GM15510 (cell line): ENCODE measurements around the gene FZD7.

Experiments used
- POLR2A ChIP-seq: IDR thresholded peaks from 3 replicates; pipeline ENCODE4 v1.6.1; 2011; ENCODE audit warnings: borderline replicate concordance; ENCODE audit not compliant: insufficient read length; ENCODE audit errors: extremely low read depth

The FZD7 gene

DNA sequence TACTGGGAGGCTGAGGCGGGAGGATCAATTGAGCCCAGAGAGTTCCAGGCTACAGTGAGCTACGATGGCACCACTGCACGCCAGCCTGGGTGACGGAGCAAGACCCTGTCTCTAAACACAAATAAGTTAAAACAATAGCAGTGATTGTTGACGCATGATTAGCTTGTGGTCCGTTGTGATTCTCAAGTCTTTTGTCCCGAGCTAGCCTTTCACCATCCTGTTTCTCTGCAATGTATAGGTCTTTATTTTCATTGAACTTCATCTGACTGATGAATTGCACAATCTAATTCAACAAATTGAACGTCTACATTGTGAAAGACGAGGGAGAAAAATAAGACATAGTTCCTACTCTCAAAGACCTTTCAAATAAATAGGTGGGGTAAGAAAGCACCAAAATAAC, 8.8 kb upstream of the FZD7 start:
- TF ChIP-seq POLR2A, result no peak

GRCh38 chr2:202025816-202026215, 7.8 kb upstream of the FZD7 start:
- TF ChIP-seq POLR2A, result no peak

DNA sequence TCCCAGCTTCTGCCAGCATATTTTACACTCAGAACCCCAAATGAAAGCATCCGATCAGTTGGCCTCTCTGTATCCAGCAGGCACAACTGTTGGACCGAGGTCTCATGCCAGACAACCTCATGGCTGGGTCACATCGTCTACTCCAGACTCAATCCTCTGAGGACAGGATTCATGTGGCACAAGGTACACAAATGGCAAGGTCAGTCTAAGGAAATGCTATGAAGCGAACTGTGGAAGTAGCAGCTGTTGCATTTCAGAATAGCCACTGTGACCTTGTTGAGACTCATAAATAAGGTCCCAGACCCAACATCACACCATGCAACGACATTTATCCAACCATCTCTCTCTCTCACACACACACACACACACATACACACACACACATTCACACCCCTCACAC, 7.1 kb upstream of the FZD7 start:
- TF ChIP-seq POLR2A, result no peak

GRCh38 chr2:202030691-202031090, 3.0 kb upstream of the FZD7 start:
- TF ChIP-seq POLR2A, result no peak

- TF ChIP-seq POLR2A, result no peak
Observed at GRCh38 chr2:202031246-202031951, 2.3 kb upstream of the FZD7 start.

- no peak for TF ChIP-seq POLR2A
Observed at GRCh38 chr2:202032846-202033316, 774 bp upstream of the FZD7 start.

GRCh38 chr2:202034249-202035088, 814 bp downstream of the FZD7 start:
- TF ChIP-seq POLR2A, result no peak

GRCh38 chr2:202035089-202035940, 1.7 kb downstream of the FZD7 start:
- TF ChIP-seq POLR2A, result no peak

DNA sequence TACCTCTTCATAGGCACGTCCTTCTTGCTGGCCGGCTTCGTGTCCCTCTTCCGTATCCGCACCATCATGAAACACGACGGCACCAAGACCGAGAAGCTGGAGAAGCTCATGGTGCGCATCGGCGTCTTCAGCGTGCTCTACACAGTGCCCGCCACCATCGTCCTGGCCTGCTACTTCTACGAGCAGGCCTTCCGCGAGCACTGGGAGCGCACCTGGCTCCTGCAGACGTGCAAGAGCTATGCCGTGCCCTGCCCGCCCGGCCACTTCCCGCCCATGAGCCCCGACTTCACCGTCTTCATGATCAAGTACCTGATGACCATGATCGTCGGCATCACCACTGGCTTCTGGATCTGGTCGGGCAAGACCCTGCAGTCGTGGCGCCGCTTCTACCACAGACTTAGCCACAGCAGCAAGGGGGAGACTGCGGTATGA, 2.3 kb downstream of the FZD7 start:
- no peak for TF ChIP-seq POLR2A

- no peak for TF ChIP-seq POLR2A
Observed at GRCh38 chr2:202036601-202037037, 3.0 kb downstream of the FZD7 start.

GRCh38 chr2:202037086-202037485, 3.4 kb downstream of the FZD7 start:
- no peak for TF ChIP-seq POLR2A

DNA sequence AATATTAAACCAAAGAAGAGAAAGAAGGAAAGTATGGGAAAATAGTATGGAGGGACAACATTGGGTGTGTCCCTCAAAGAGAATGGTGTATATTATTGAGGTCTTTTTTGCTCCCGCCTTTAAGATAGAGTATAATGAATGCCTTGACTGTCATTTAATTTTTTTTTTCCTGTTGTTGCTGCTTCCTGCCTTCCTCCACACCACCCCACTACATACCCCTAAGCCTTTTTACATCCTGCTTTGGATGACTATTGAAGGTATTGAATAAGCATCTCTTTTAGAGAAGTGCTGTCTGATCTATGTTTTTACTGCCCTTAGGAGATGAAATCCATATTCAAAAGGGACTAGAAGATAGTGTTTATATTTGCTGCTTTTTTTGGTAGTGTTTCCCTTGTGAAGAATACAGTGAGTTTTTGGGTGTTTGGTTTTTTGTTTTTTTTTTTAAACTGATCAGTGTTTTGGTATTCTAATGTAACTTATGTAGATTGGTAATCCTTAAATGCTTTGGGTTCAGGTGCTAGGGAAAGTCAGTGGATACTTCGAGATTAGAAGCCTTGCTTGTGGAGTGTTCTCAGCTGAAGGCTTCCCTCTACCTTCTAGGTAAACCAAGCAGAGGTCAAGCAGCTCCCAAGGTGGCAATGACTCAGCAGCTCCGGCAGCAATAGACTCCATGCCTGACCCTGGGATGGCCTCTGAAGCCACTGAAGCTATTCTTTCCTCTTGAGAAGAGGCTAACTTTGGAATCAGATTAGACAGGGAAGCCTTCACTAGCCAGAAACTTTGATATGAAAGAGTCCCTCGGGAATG, 5.0 kb downstream of the FZD7 start:
- no peak for TF ChIP-seq POLR2A

DNA sequence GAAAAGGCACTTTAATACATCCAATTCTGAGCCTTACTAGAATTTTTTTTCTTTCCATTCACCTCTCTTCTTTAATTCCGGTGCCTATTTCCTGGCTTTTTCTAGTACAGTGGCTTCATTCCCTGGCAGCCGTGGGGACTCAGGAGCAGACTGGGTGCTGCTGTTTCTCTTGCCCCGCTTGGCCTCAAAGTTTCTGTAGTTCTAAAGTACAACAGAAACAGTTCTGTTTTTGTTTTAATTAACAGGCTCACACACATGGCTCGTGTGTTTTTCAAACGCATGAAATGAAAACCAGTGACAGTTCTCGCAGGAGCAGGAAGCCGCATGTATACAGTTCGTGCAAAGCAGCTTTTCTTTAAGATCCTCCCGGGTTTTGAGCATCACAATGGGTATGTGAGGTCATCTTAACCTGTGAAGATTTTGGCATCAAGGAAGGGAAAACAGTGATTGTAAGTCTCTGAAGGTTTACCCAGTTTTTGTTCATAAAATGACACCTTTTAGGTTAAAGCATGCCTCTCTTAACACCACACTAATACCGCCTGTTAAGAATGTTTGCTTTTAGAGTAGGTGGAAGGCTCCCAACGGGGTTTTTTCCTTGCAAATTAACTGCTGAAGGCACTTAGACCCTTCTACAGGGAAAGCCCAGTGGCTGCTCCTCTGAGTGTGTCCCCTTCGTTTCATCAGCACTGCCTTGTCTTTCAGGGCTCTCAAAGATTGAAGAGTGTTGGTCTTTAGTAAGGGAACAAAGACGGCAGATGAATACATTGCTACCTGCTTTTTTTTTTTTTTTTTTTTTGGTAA, 5.8 kb downstream of the FZD7 start:
- no peak for TF ChIP-seq POLR2A
